Breast epithelium (tissue), 3 donors: ENCODE results near the gene UTP11.

Source experiments
- CTCF ChIP-seq, 3 donors: fragments of 450-650 bp; IDR thresholded peaks; one replicate each; pipeline ENCODE4 v1.5.1; 2016 to 2017; ENCODE audit warnings: antibody characterized with exemption in 3 of 3, mild to moderate bottlenecking in 3 of 3, moderate library complexity in 3 of 3
- POLR2A ChIP-seq: fragments of 450-650 bp; IDR thresholded peaks from one replicate; pipeline ENCODE4 v1.6.1; 2016; ENCODE audit warnings: antibody characterized with exemption, mild to moderate bottlenecking, moderate library complexity
- POLR2AphosphoS5 ChIP-seq, 3 donors: sonication (generic); formaldehyde crosslinking; IDR thresholded peaks; one replicate each; pipeline ENCODE4 v1.6.1; 2017; ENCODE audit warnings: antibody characterized with exemption in 3 of 3

- no peak for TF ChIP-seq CTCF (IDR thresholded peaks at IDR 0.05)
- no peak for TF ChIP-seq POLR2A
- no peak for TF ChIP-seq POLR2AphosphoS5 (IDR thresholded peaks at IDR 0.05)
These were observed 47.2 kb downstream of the UTP11 start for GRCh38 chr1:38059635-38060250.
